Epithelial cell of proximal tubule (primary cell): Measurements from ENCODE around the gene GPHB5. TPM values are rescaled to one million over a fixed set of nuclear protein-coding genes. Genes with fewer than 3 reads are reported as not detected.

Source experiments
- DNase-seq: peaks from one replicate; pipeline ENCODE4 v3.0.0-alpha.2; 2011; ENCODE audit warnings: low read depth
- H3K4me3 ChIP-seq: 2 replicates; pipeline ENCODE4 v1.5.1; 2011; ENCODE audit warnings: low read depth, mild to moderate bottlenecking, low read length
- CTCF ChIP-seq: conservative IDR thresholded peaks from 2 replicates; pipeline ENCODE4 v1.5.1; 2012; ENCODE audit warnings: low read depth, mild to moderate bottlenecking, low read length
- total RNA-seq: library from RNA; depleted of rRNA; stranded (reverse); fragments of >200 nt; gene quantifications from 2 replicates; pipeline ENCODE4 v1.2.3, GENCODE V29; 2015

Gene GPHB5
- total RNA-seq, 1 donor from 2014 or later: not detected

- no peak for TF ChIP-seq CTCF
- H3K4me3 ChIP-seq: no peak overlapping the region
- no peak for DNase-seq
Observed at GRCh38 chr14:63273717-63274655, 44.7 kb downstream of the GPHB5 start.

GRCh38 chr14:63273129-63273528 is 45.6 kb downstream of the GPHB5 start:
- DNase-seq: no peak
- TF ChIP-seq CTCF: no peak
- no peak overlapping the region for H3K4me3 ChIP-seq

DNA sequence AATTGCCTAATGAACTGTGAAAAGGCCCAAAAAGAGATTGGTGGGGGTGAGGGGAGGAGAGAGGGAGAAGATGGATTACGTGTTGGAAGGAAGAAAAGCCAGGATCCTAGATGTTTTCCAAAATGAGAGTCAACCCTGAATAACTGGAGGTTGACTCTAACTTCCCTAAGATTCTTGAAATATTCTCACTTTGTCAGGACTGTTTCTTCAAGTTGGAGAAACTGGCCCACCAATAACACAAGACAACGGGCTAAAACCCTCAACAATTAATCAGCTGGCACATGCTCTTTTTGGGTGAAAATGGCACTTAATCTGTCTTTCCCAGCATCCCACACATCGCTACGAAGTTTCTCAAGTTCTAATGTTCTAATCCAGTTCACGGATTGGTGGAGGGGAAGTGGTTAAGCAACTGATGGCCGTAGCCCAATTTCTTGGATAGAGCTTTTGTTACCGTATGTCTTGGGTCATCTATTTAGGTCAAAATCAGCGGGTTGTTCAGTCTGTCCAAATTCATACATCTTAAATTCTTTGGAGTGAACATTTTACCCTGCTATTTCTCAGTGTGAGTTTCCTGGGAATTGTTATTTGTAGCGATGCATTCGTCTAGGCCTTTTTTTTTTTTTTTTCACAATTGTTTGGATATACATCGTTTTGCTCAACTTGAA is 49.0 kb downstream of the GPHB5 start:
- no peak overlapping the region for H3K4me3 ChIP-seq
- TF ChIP-seq CTCF: no peak
- DNase-seq: no peak

GRCh38 chr14:63268771-63269170 is 50.0 kb downstream of the GPHB5 start:
- TF ChIP-seq CTCF: no peak
- H3K4me3 ChIP-seq: no peak overlapping the region
- DNase-seq: no peak

GRCh38 chr14:63267171-63267570 is 51.6 kb downstream of the GPHB5 start:
- H3K4me3 ChIP-seq: no peak overlapping the region
- DNase-seq: no peak
- TF ChIP-seq CTCF: no peak

DNA sequence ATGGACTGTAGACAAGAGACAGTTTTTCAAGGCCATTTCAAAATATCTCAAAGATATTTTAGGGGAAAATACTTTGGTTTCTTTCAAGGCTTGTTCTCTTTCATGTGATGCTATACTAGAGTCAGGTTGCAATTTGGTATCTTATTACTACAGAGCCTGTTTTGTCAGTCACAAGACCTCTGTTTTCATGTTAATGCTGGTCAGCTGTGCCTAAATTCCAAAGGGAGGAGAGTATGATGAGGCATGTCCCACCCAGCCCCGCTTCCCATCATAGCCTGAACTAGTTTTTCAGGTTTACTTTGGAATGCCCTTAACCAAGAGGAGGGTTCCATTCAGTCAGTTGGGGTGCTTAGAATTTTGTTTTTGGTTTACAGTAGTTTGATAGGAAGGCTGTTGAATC is 52.6 kb downstream of the GPHB5 start:
- DNase-seq: no peak
- H3K4me3 ChIP-seq: no peak overlapping the region
- TF ChIP-seq CTCF: no peak

Other genes with a start within 250 kb of the GPHB5 start
- gene RHOJ, start 114.5 kb downstream of the GPHB5 start, total RNA-seq: 0.23 and 0.43 TPM in 2 replicates
- 13.3 and 18.2 TPM in 2 replicates for gene PPP2R5E, start 224.4 kb upstream of the GPHB5 start, total RNA-seq